GM19468 (cell line): ENCODE results near the gene PCSK2.

Experiments
- ATAC-seq: cut with Tn5 transposase; IDR thresholded peaks from one replicate; pipeline ENCODE4 v1.9.1; 2021; ENCODE audit warnings: mild to moderate bottlenecking, moderate library complexity, moderate number of reproducible peaks; ENCODE audit not compliant: unreplicated experiment; ENCODE audit errors: extremely low read depth

The PCSK2 gene

DNA sequence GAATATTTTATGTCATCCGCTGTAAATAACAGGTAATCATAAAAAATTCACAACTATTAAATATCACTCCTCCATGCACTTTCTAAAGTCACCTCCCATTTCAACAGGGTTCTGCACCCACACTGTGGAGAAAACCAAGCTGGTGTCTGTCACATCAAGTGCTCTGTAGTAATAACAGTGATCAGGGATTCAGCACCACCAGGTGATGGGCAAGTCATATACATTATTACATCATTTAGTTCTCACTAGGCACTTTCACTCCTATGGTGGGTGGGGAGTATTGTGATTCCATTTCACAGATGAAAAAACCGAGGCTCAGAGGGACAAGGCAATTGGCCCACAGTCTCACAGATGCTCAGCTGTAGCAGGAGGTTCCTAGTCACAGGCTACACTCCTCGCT lies 295.7 kb downstream of the PCSK2 start:
- no peak for ATAC-seq

- ATAC-seq: no peak
These were observed 296.5 kb downstream of the PCSK2 start for GRCh38 chr20:17523326-17523725.

GRCh38 chr20:17524560-17524959 lies 297.7 kb downstream of the PCSK2 start:
- no peak for ATAC-seq

GRCh38 chr20:17525132-17525531 lies 298.3 kb downstream of the PCSK2 start:
- ATAC-seq: no peak

DNA sequence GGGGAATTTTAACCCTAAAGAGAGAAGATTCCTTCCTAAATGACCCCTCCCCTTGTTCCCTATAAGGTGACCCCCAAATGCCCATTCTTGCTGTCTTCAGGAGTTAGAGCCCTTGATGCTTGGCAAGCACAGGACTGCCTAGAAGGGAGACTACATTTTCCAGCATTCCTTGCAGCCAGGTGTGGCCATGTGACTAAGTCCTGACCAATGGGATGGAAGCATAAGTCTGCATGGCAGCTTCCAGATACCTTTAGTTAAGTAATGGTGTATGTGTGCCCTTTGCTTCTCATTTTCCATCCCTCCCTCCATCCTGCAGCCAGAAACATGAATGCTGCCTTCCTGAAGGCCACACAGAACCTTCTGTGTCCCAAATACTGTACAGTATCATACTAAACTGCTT lies 298.8 kb downstream of the PCSK2 start:
- ATAC-seq: no peak

DNA sequence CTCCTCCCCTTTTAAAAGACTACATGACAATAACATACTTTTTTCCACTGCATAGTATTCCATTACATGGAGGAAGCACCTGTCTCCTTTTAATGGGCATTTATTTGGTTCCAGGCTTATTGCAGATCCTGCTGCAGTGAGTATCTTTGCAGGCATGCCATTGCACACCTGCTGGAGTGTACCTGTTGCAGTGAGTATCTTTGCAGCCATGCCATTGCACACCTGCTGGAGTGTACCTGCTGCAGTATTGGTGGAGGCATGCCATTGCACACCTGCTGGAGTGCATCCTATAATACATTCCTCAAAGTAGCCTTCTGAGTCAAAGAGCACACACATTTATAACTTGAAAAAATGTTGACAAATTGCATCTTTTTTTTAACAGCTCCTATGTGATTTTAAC lies 302.7 kb downstream of the PCSK2 start:
- ATAC-seq: no peak

- ATAC-seq: no peak
These were observed 303.3 kb downstream of the PCSK2 start for GRCh38 chr20:17530153-17530552.

GRCh38 chr20:17530716-17531664 lies 304.1 kb downstream of the PCSK2 start, which contains the start of gene BFSP1:
TSS of gene BFSP1 (minus strand) at chr20:17531379. CDS start at chr20:17531329, 50 bp downstream.
- no peak for ATAC-seq

DNA sequence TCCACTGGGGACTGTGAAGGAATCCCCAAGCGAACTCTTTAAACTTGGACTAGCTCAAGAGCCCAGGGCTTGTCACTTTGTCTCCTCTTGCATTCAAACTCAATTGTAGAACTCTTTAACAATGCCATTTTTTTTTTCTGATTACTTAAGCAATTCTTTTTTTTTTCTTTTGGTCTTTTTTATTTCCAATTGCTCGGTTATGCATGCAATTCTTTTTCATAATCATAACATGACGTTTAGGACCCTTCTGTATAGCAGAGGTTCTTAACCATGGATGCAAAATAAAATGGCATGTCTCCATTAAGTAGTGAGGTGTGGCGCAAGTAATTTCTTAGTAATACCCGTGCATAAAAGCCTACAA lies 304.8 kb downstream of the PCSK2 start:
- ATAC-seq: no peak

DNA sequence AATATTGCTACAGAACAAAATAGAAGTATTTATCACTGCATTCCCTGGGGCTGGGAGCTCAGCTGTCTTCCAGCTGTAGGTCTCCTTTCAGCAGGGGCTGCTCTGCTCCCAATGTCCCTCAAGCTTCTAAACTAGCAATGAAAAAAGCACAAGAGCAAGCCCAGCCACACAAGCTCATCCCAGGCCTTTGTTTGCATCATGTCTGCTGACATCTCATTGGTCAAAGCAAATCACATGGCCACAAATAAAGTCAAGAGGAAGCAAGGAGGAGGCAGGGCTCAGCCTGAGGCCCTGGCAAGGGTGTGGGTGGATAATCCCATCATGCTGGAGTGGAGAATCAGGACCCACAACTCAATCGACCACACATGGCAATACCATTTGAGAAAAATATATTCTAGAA lies 306.6 kb downstream of the PCSK2 start:
- no peak for ATAC-seq

DNA sequence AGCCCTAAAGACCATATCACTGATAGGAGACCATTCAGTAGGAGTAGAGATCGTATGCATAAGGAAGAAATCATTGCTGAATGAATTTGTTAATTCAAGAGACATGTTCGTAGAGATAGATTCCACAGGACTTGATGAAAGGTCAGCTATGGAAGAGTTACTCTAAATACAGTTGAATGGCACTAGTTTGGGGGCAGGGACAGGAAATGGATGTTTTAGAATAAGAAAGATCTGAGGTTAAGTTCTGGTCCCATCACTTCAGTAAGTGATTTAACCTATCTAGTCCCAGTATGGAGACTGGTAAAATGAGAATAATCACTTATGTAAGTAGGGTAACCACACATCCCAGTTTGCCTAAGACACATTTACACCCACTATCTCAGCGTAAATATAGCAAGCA lies 307.2 kb downstream of the PCSK2 start:
- ATAC-seq: no peak
